Spleen (tissue), 11 donors: ENCODE data around the gene UGT1A3. TPM values are rescaled to one million over a fixed set of nuclear protein-coding genes. Genes with fewer than 3 reads are reported as not detected.

ENCODE experiments used
- DNase-seq: peaks from one replicate; pipeline ENCODE4 v3.0.0-alpha.2; 2020
- H3K27ac ChIP-seq, 8 donors: fragments of 200-600 bp; sonication (generic) in 7 of 8; 1 replicate in 4 of 8; 2 replicates in 4 of 8; pipeline versions ENCODE4 v1.5.0 to v1.8.0; 2016 to 2021; ENCODE audit warnings: inconsistent platforms in 4 of 8, mild to moderate bottlenecking in 4 of 8, moderate library complexity in 1 of 8
- H3K27me3 ChIP-seq, 7 donors: fragments of 200-600 bp; sonication (generic) in 6 of 7; replicated peaks in 1 of 7; 1 replicate in 4 of 7; 2 replicates in 3 of 7; pipeline versions ENCODE4 v1.5.0 to v1.8.0; 2016 to 2021; ENCODE audit warnings: inconsistent platforms in 3 of 7, mild to moderate bottlenecking in 1 of 7
- H3K36me3 ChIP-seq, 6 donors: fragments of 200-600 bp; sonication (generic) in 5 of 6; 1 replicate in 4 of 6; 2 replicates in 2 of 6; pipeline versions ENCODE4 v1.5.0 to v1.8.0; 2016 to 2021; ENCODE audit warnings: inconsistent platforms in 2 of 6
- H3K4me1 ChIP-seq, 6 donors: fragments of 200-600 bp; sonication (generic) in 5 of 6; 1 replicate in 3 of 6; 2 replicates in 3 of 6; pipeline versions ENCODE4 v1.5.0 to v1.8.0; 2016 to 2021; ENCODE audit warnings: inconsistent platforms in 3 of 6
- H3K4me3 ChIP-seq, 8 donors: fragments of 200-600 bp; sonication (generic) in 7 of 8; 1 replicate in 4 of 8; 2 replicates in 4 of 8; pipeline versions ENCODE4 v1.5.0 to v1.8.0; 2016 to 2021; ENCODE audit warnings: inconsistent platforms in 4 of 8, mild to moderate bottlenecking in 4 of 8, moderate library complexity in 2 of 8
- H3K9me3 ChIP-seq, 8 donors: fragments of 200-600 bp; sonication (generic) in 7 of 8; 1 replicate in 4 of 8; 2 replicates in 4 of 8; pipeline versions ENCODE4 v1.5.0 to v1.8.0; 2016 to 2021; ENCODE audit warnings: inconsistent platforms in 4 of 8
- POLR2A ChIP-seq, 3 donors: fragments of 450-650 bp; IDR thresholded peaks; one replicate each; pipeline ENCODE4 v1.5.1; 2017; ENCODE audit warnings: antibody characterized with exemption in 3 of 3, mild to moderate bottlenecking in 1 of 3
- POLR2AphosphoS5 ChIP-seq, 3 donors: sonication (generic); formaldehyde crosslinking; IDR thresholded peaks; one replicate each; pipeline ENCODE4 v1.5.1; 2017; ENCODE audit warnings: antibody characterized with exemption in 3 of 3
- WGBS, 5 donors: extraction: QIAGEN DNeasy Blood & Tissue Kit in 3 of 5; methylation state at CpG; one replicate each; pipeline versions ENCODE4 v1.1.5 to v1.1.7; 2013 to 2018; 5-methylcytosine and 5-hydroxymethylcytosine counted together
- intact Hi-C: fragments of 100-400 bp; cut with DNase I; formaldehyde crosslinking; loops from one replicate; pipeline ENCODE4 v1.15.0; 2023; ENCODE audit warnings: low total_unique reads
- polyA plus RNA-seq, 3 donors: library from polyadenylated mRNA; stranded (reverse); fragments of 200-250 nt; gene quantifications; one replicate each; pipeline ENCODE4 v1.2.1, GENCODE V29; 2013
- total RNA-seq, 7 donors: library from RNA; depleted of rRNA in 3 of 7; stranded (reverse); fragments of >200 nt in 3 of 7; fragmentation: NEBNext Ultra II Directional in 4 of 7; extraction: Animal tissue kit (Norgen Biotek cat#: 25700) in 4 of 7; gene quantifications; one replicate each; pipeline versions ENCODE4 v1.1.0 to v1.2.1, GENCODE V29; 2016 to 2021
- TF ChIP-seq, protein P1 (sequence below), 11 experiments: fragments of 200-600 bp in 7 of 11; fragments of 450-650 bp in 4 of 11; sonication (generic) in 4 of 11; IDR thresholded peaks in 8 of 11; conservative IDR thresholded peaks in 3 of 11; 1 replicate in 7 of 11; 2 replicates in 4 of 11; pipeline versions ENCODE4 v1.4.0 to v1.8.0; 2016 to 2021; ENCODE audit warnings: antibody characterized with exemption in 11 of 11, inconsistent platforms in 4 of 11, mild to moderate bottlenecking in 1 of 11
- donor health status: healthy with polysubstance abuse.
- donor health status: DM: no; HTN: no; CAD: no; lungs with moderate emphysema.
- donor health status: DM: no; HTN: no; CAD: no.
- donor health status: Bipolar disorder and iron deficiency.
- donor health status: healthy.
- donor health status: DM: no; HTN: no; CAD: no.
- donor health status: DM: yes; HTN: yes; CAD: no.

Gene UGT1A3
- total and polyA plus RNA-seq, 10 donors = not detected

DNA sequence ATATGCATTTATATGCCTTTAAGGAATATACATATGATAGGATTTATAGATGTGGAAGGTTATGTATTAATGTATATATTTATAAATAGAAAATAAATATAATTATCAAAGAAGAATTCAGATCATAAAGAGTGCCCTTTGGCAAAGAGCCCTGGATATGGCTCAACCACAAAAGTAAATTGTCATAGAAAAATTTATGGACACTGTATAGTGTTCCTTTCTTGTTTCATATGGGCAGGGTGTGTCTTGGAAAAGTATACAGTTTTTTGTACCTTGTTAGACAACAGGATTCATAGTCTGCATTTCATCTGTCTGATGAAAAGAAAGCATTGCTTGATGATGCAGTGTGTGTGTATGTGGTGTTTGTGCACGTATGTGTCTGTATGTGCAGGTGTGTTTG lies 44.2 kb upstream of the UGT1A3 start:
- H3K9me3 ChIP-seq = no peaks in the 10 kb centered on the region
- H3K4me1 ChIP-seq = no peaks in the 10 kb centered on the region
- no peak overlapping the region for H3K27ac ChIP-seq
- H3K4me3 ChIP-seq = no peak overlapping the region
- DNase-seq = no peak
- H3K36me3 ChIP-seq = no peaks in the 10 kb centered on the region
- no peak for TF ChIP-seq POLR2AphosphoS5 (IDR thresholded peaks at IDR 0.05)
- TF ChIP-seq POLR2A (IDR thresholded peaks at IDR 0.05) = no peak
- TF ChIP-seq, protein P1, sequence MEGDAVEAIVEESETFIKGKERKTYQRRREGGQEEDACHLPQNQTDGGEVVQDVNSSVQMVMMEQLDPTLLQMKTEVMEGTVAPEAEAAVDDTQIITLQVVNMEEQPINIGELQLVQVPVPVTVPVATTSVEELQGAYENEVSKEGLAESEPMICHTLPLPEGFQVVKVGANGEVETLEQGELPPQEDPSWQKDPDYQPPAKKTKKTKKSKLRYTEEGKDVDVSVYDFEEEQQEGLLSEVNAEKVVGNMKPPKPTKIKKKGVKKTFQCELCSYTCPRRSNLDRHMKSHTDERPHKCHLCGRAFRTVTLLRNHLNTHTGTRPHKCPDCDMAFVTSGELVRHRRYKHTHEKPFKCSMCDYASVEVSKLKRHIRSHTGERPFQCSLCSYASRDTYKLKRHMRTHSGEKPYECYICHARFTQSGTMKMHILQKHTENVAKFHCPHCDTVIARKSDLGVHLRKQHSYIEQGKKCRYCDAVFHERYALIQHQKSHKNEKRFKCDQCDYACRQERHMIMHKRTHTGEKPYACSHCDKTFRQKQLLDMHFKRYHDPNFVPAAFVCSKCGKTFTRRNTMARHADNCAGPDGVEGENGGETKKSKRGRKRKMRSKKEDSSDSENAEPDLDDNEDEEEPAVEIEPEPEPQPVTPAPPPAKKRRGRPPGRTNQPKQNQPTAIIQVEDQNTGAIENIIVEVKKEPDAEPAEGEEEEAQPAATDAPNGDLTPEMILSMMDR (IDR thresholded peaks at IDR 0.05 in 8 of 11, conservative IDR thresholded peaks at IDR 0.05 in 3 of 11) = no peak
- intact Hi-C loops = no loop called here
- WGBS, 5 donors = 66 to 96% (median 86%) methylated on average over 1 of the region's 1 CpG
- peaks cover 0 to under 1% (median 0%) of the 10 kb centered on the region in 7 donors for H3K27me3 ChIP-seq

DNA sequence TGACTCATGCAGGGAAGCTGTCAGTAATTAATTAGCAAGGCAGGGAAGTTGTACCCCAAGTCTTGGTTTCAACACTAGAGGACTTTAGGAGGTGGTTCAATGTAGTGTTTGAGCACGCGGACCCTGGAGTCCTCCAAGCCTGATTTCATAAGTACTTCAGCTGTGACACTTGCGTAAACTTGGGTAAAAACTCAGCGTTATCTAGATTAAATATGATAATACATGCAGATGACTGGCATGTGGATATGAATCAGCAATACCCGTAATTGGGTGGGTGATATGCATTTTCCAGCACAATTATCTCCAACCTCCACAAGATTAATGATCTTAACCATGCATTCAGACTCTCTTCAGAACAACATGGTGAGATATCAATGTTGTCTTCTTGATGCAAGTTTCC lies 41.9 kb upstream of the UGT1A3 start:
- DNase-seq = no peak
- TF ChIP-seq POLR2AphosphoS5 (IDR thresholded peaks at IDR 0.05) = no peak
- TF ChIP-seq, protein P1 (IDR thresholded peaks at IDR 0.05 in 8 of 11, conservative IDR thresholded peaks at IDR 0.05 in 3 of 11) = no peak
- TF ChIP-seq POLR2A (IDR thresholded peaks at IDR 0.05) = no peak
- no peak overlapping the region for H3K4me3 ChIP-seq
- H3K4me1 ChIP-seq = no peaks in the 10 kb centered on the region
- H3K27me3 ChIP-seq = no peaks in the 10 kb centered on the region
- no peak overlapping the region for H3K27ac ChIP-seq
- no peaks in the 10 kb centered on the region for H3K36me3 ChIP-seq
- no peaks in the 10 kb centered on the region for H3K9me3 ChIP-seq
- intact Hi-C loops = no loop called here
- whole genome bisulfite sequencing, 5 donors = 64 to 85% (median 73%) methylated on average over 5 of the region's 5 CpGs

DNA sequence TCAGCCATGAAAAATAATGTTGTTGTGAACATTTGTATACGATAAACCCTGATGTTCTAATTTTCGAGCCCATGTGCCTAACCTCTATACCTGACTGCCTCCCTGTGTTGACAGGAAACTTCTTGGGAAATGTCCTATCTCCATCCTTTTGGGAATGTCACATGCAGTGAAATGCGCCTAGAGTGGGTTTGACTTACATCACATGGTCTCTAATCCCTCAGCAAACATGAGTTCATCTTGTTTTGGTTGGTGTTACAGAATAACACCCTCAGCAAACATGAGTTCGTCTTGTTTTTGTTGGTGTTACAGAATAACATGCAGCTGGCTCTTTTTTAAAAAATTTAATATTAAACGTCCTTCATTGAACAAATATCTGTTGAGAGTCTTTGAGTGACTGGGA lies 40.5 kb upstream of the UGT1A3 start:
- intact Hi-C loops = no loop called here
- 84 to 95% (median 87%) methylated on average over 5 of the region's 5 CpGs for WGBS, 5 donors
- Histone ChIP-seq H3K27me3 (no peaks in the 10 kb centered on the region), H3K4me1 (no peaks in the 10 kb centered on the region), H3K4me3 (no peak overlapping the region), H3K9me3 (no peaks in the 10 kb centered on the region), H3K36me3 (no peaks in the 10 kb centered on the region), H3K27ac (no peak overlapping the region)
- DNase-seq = no peak
- TF ChIP-seq POLR2AphosphoS5 (IDR thresholded peaks at IDR 0.05) (no peak), POLR2A (IDR thresholded peaks at IDR 0.05) (no peak)
- TF ChIP-seq, protein P1 (IDR thresholded peaks at IDR 0.05 in 8 of 11, conservative IDR thresholded peaks at IDR 0.05 in 3 of 11) = no peak

DNA sequence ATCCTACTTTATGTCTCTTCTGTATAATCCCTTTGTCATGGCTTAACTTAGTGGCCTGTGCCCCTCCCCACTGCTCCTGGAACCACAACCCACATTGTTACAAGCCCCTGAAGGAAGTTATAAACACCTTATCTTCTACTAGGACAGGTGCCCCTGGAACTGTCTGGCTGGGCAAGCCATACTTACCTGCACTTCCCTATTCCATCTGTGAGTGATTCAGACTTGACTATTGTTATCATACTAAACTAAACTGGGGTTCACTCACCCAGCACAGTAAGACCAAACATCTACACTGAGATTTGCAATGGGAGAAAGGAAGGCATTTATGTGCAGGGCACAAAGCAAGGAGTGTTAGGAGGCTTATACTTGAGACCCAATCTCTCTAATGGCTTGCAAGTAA lies 39.8 kb upstream of the UGT1A3 start:
- H3K4me1 ChIP-seq = no peaks in the 10 kb centered on the region
- no peaks in the 10 kb centered on the region for H3K36me3 ChIP-seq
- no peak for DNase-seq
- intact Hi-C loops = no loop called here
- no peaks in the 10 kb centered on the region for H3K27me3 ChIP-seq
- no peaks in the 10 kb centered on the region for H3K9me3 ChIP-seq
- H3K27ac ChIP-seq = no peak overlapping the region
- H3K4me3 ChIP-seq = no peak overlapping the region
- no peak for TF ChIP-seq POLR2AphosphoS5 (IDR thresholded peaks at IDR 0.05)
- TF ChIP-seq POLR2A (IDR thresholded peaks at IDR 0.05) = no peak
- TF ChIP-seq, protein P1 (IDR thresholded peaks at IDR 0.05 in 8 of 11, conservative IDR thresholded peaks at IDR 0.05 in 3 of 11) = no peak
